CD8-positive, alpha-beta memory T cell (primary cell): ENCODE data around the gene TMEM134. TPM values are rescaled to one million over a fixed set of nuclear protein-coding genes. Genes with fewer than 3 reads are reported as not detected.
"Not testable (repeated sequence)": the region's sequence is repeated elsewhere in the genome, so short reads cannot be mapped to it uniquely, and the experiment has no call there.

Experiments
- CTCF ChIA-PET: fragments of 350-600 bp; sonication (Branson Sonifier 250); formaldehyde crosslinking; loops from one replicate; lab custom pipeline; 2021; ENCODE audit warnings: antibody characterized with exemption; lab: Charles Lee
- POLR2A ChIA-PET: fragments of 350-600 bp; sonication (Branson Sonifier 250); formaldehyde crosslinking; loops from one replicate; lab custom pipeline; 2021; ENCODE audit warnings: antibody characterized with exemption; lab: Charles Lee
- DNase-seq, 5 donors: peaks; one replicate each; pipeline versions ENCODE4 v3.0.0 to v3.0.0-alpha.2; 2020 to 2022; ENCODE audit warnings: mixed read lengths in 1 of 5
- H3K27ac ChIP-seq: one replicate; pipeline ENCODE4 v1.7.0; 2013; ENCODE audit warnings: low read depth, mild to moderate bottlenecking, low read length, moderate library complexity
- H3K27me3 ChIP-seq: 2 replicates; pipeline ENCODE4 v1.7.0; 2013; ENCODE audit warnings: low read length, mild to moderate bottlenecking; ENCODE audit not compliant: insufficient read depth, poor library complexity, severe bottlenecking
- H3K36me3 ChIP-seq: 2 replicates; pipeline ENCODE4 v1.7.0; 2013; ENCODE audit warnings: mild to moderate bottlenecking, low read length, moderate library complexity; ENCODE audit not compliant: insufficient read depth
- H3K4me1 ChIP-seq: 2 replicates; pipeline ENCODE4 v1.7.0; 2013; ENCODE audit warnings: mild to moderate bottlenecking, low read length, moderate library complexity; ENCODE audit not compliant: insufficient read depth
- H3K4me3 ChIP-seq: 2 replicates; pipeline ENCODE4 v1.7.0; 2013; ENCODE audit warnings: mild to moderate bottlenecking, low read length
- H3K9me3 ChIP-seq: 2 replicates; pipeline ENCODE4 v1.7.0; 2013; ENCODE audit warnings: mild to moderate bottlenecking, low read length
- H3K27ac Mint-ChIP-seq, 8 donors: one replicate each; pipeline ENCODE4 v1.8.0; 2020 to 2021; ENCODE audit warnings: mixed read lengths in 8 of 8, mild to moderate bottlenecking in 6 of 8, inconsistent platforms in 3 of 8, moderate library complexity in 3 of 8
- H3K27me3 Mint-ChIP-seq, 2 donors: one replicate each; pipeline ENCODE4 v1.8.0; 2020 to 2021; ENCODE audit warnings: mixed read lengths in 2 of 2, mild to moderate bottlenecking in 1 of 2, moderate library complexity in 1 of 2
- H3K36me3 Mint-ChIP-seq, 3 donors: one replicate each; pipeline ENCODE4 v1.8.0; 2020 to 2021; ENCODE audit warnings: mixed read lengths in 3 of 3, inconsistent platforms in 1 of 3, mild to moderate bottlenecking in 1 of 3
- H3K4me1 Mint-ChIP-seq, 3 donors: one replicate each; pipeline ENCODE4 v1.8.0; 2020 to 2021; ENCODE audit warnings: mixed read lengths in 3 of 3, inconsistent platforms in 1 of 3, mild to moderate bottlenecking in 1 of 3
- H3K4me3 Mint-ChIP-seq, 7 donors: one replicate each; pipeline ENCODE4 v1.8.0; 2020 to 2021; ENCODE audit warnings: mixed read lengths in 7 of 7, mild to moderate bottlenecking in 6 of 7, moderate library complexity in 4 of 7, inconsistent platforms in 2 of 7
- H3K9me3 Mint-ChIP-seq, 5 donors: one replicate each; pipeline ENCODE4 v1.8.0; 2020 to 2022; ENCODE audit warnings: mixed read lengths in 5 of 5, mild to moderate bottlenecking in 3 of 5, moderate library complexity in 2 of 5, inconsistent platforms in 1 of 5
- polyA plus RNA-seq: library from polyadenylated mRNA; unstranded; fragments of 300-500 nt; fragmentation: Illumina TruSeq; gene quantifications from one replicate; pipeline ENCODE4 v1.2.3, GENCODE V29; 2021
- total RNA-seq, 2 experiments: library from RNA; stranded (reverse); gene quantifications; one replicate each; pipeline ENCODE4 v1.2.3, GENCODE V29; 2021

Gene TMEM134
- total and polyA plus RNA-seq, 3 experiments from 2014 or later: 49.6 to 152 (median 57.9) TPM

GRCh38 chr11:67482275-67482826 lies 13.3 kb upstream of the TMEM134 start:
- Mint-ChIP-seq H3K4me3 (peak overlapping the region; percentile 87 to 99 (median 95)), H3K9me3 (no peaks in the 10 kb centered on the region), H3K36me3 (peaks cover 0 to 23% (median 0%) of the 10 kb centered on the region in 3 donors), H3K27ac (peak overlapping the region; percentile 90 to 100 (median 98)), H3K27me3 (no peaks in the 10 kb centered on the region), H3K4me1 (peaks cover 42 to 50% (median 49%) of the 10 kb centered on the region in 3 donors)
- Histone ChIP-seq H3K4me1 (peaks cover 44% of the 10 kb centered on the region), H3K4me3 (peak overlapping the region; percentile 96), H3K27ac (peak overlapping the region; percentile 80), H3K9me3 (no peaks in the 10 kb centered on the region), H3K27me3 (no peaks in the 10 kb centered on the region), H3K36me3 (peaks cover 4% of the 10 kb centered on the region)
- no peak for DNase-seq
- CTCF ChIA-PET: interaction anchor here (0.8 to 2.5 kb wide), 12 partner anchors 22 to 131 kb away, joined by 3 to 13 read pairs (median 4); partner anchors contain the start of genes CDK2AP2, PITPNM1, PPP1CA and PTPRCAP
- POLR2A ChIA-PET: interaction anchor here (0.6 to 4.1 kb wide), 15 partner anchors 9 to 1905 kb away, joined by 3 to 38 read pairs (median 5); partner anchors contain the start of genes PITPNM1, POLD4, PPP1CA and PTPRCAP

GRCh38 chr11:67477344-67478050 lies 8.4 kb upstream of the TMEM134 start:
- H3K4me1 Mint-ChIP-seq, CTCF ChIA-PET, H3K36me3 Mint-ChIP-seq, H3K4me1 ChIP-seq, H3K27me3 ChIP-seq, H3K4me3 ChIP-seq, H3K27ac Mint-ChIP-seq, H3K9me3 Mint-ChIP-seq, DNase-seq, H3K4me3 Mint-ChIP-seq, H3K27me3 Mint-ChIP-seq, H3K9me3 ChIP-seq, H3K36me3 ChIP-seq: not testable (repeated sequence)
- POLR2A ChIA-PET: interaction anchor here (0.6 kb wide), 2 partner anchors 13 to 333 kb away, joined by 3 to 7 read pairs; no protein-coding TSS in a partner anchor
- H3K27ac ChIP-seq: peak overlapping the region; percentile 16

GRCh38 chr11:67476692-67477091 lies 7.6 kb upstream of the TMEM134 start:
- H3K36me3 Mint-ChIP-seq, H3K4me3 ChIP-seq, H3K4me1 ChIP-seq, H3K4me1 Mint-ChIP-seq, H3K36me3 ChIP-seq, H3K9me3 ChIP-seq, DNase-seq, H3K27ac Mint-ChIP-seq, H3K27me3 Mint-ChIP-seq, H3K9me3 Mint-ChIP-seq, POLR2A ChIA-PET, H3K27me3 ChIP-seq: not testable (repeated sequence)
- peak overlapping the region; percentile 16 for H3K27ac ChIP-seq
- H3K4me3 Mint-ChIP-seq: peak overlapping the region in 1 of 7 donors; percentile 3
- CTCF ChIA-PET: interaction anchor here (0.8 to 2.0 kb wide), 4 partner anchors 29 to 120 kb away, joined by 3 to 6 read pairs (median 4); partner anchors contain the start of gene PPP1CA

- no peaks in the 10 kb centered on the region for H3K9me3 Mint-ChIP-seq
- H3K36me3 Mint-ChIP-seq: peaks cover 0 to 3% (median 0%) of the 10 kb centered on the region in 3 donors
- no peak overlapping the region for H3K4me3 ChIP-seq
- H3K4me3 Mint-ChIP-seq: no peak overlapping the region
- H3K27me3 Mint-ChIP-seq: no peaks in the 10 kb centered on the region
- H3K4me1 ChIP-seq: peaks cover 7% of the 10 kb centered on the region
- H3K36me3 ChIP-seq: no peaks in the 10 kb centered on the region
- ChIA-PET CTCF (interaction anchor here (1.0 kb wide), 1 partner anchor 36 kb away, joined by 3 read pairs; the partner anchor contains the start of gene PTPRCAP), POLR2A (interaction anchor here (2.1 kb wide), 1 partner anchor 10 kb away, joined by 5 read pairs; the partner anchor contains the start of gene AIP)
- H3K27ac Mint-ChIP-seq: no peak overlapping the region
- H3K4me1 Mint-ChIP-seq: peaks cover 0 to 12% (median 11%) of the 10 kb centered on the region in 3 donors
- no peaks in the 10 kb centered on the region for H3K9me3 ChIP-seq
- DNase-seq: no peak
- no peak overlapping the region for H3K27ac ChIP-seq
- no peaks in the 10 kb centered on the region for H3K27me3 ChIP-seq
Observed at GRCh38 chr11:67472882-67473281, 3.8 kb upstream of the TMEM134 start.

GRCh38 chr11:67470337-67471002 lies 1.4 kb upstream of the TMEM134 start:
- H3K4me1 Mint-ChIP-seq: peaks cover 7 to 29% (median 21%) of the 10 kb centered on the region in 3 donors
- CTCF ChIA-PET: interaction anchor here (0.8 to 4.8 kb wide), 6 partner anchors 22 to 88 kb away, joined by 3 to 38 read pairs (median 4); partner anchors contain the start of genes PPP1CA, PTPRCAP and TBC1D10C
- H3K27me3 Mint-ChIP-seq: no peaks in the 10 kb centered on the region
- Histone ChIP-seq H3K27ac (no peak overlapping the region), H3K9me3 (no peaks in the 10 kb centered on the region), H3K4me3 (no peak overlapping the region), H3K27me3 (no peaks in the 10 kb centered on the region), H3K36me3 (no peaks in the 10 kb centered on the region), H3K4me1 (peaks cover 23% of the 10 kb centered on the region)
- H3K27ac Mint-ChIP-seq: peak overlapping the region in 5 of 8 donors; percentile 11 to 87 (median 73)
- POLR2A ChIA-PET: interaction anchor here (1.1 to 3.9 kb wide), 3 partner anchors 13 to 69 kb away, joined by 5 to 22 read pairs (median 12); partner anchors contain the start of genes AIP and PPP1CA
- peak overlapping the region in 6 of 7 donors; percentile 74 to 92 (median 84) for H3K4me3 Mint-ChIP-seq
- H3K9me3 Mint-ChIP-seq: no peaks in the 10 kb centered on the region
- DNase-seq: no peak
- peaks cover 0 to 6% (median 0%) of the 10 kb centered on the region in 3 donors for H3K36me3 Mint-ChIP-seq

GRCh38 chr11:67469508-67469811 lies 409 bp upstream of the TMEM134 start:
- DNase-seq: no peak
- H3K36me3 Mint-ChIP-seq: peaks cover 0 to 11% (median 0%) of the 10 kb centered on the region in 3 donors
- CTCF ChIA-PET: interaction anchor here (0.7 to 4.8 kb wide), 12 partner anchors 15 to 87 kb away, joined by 3 to 38 read pairs (median 4); partner anchors contain the start of genes CABP4, PPP1CA, PTPRCAP and RPS6KB2
- Histone ChIP-seq H3K9me3 (no peaks in the 10 kb centered on the region), H3K4me1 (peaks cover 30% of the 10 kb centered on the region), H3K4me3 (peak overlapping the region; percentile 64), H3K36me3 (no peaks in the 10 kb centered on the region), H3K27me3 (no peaks in the 10 kb centered on the region), H3K27ac (peak overlapping the region; percentile 70)
- H3K9me3 Mint-ChIP-seq: no peaks in the 10 kb centered on the region
- peak overlapping the region; percentile 74 to 92 (median 88) for H3K4me3 Mint-ChIP-seq
- H3K4me1 Mint-ChIP-seq: peaks cover 11 to 39% (median 25%) of the 10 kb centered on the region in 3 donors
- H3K27me3 Mint-ChIP-seq: no peaks in the 10 kb centered on the region
- POLR2A ChIA-PET: interaction anchor here (1.0 to 3.9 kb wide), 10 partner anchors 14 to 230 kb away, joined by 3 to 38 read pairs (median 6); partner anchors contain the start of genes AIP, PPP1CA, PTPRCAP and RPS6KB2
- peak overlapping the region; percentile 63 to 92 (median 86) for H3K27ac Mint-ChIP-seq

- H3K9me3 Mint-ChIP-seq: no peaks in the 10 kb centered on the region
- H3K4me3 ChIP-seq: peak overlapping the region; percentile 74
- H3K36me3 ChIP-seq: no peaks in the 10 kb centered on the region
- no peaks in the 10 kb centered on the region for H3K27me3 ChIP-seq
- H3K27ac Mint-ChIP-seq: peak overlapping the region; percentile 64 to 94 (median 86)
- peak overlapping the region; percentile 59 for H3K27ac ChIP-seq
- peaks cover 39% of the 10 kb centered on the region for H3K4me1 ChIP-seq
- no peaks in the 10 kb centered on the region for H3K27me3 Mint-ChIP-seq
- DNase-seq: no peak
- peaks cover 0 to 11% (median 0%) of the 10 kb centered on the region in 3 donors for H3K36me3 Mint-ChIP-seq
- ChIA-PET POLR2A (interaction anchor here (0.5 to 3.9 kb wide), 17 partner anchors 15 to 229 kb away, joined by 3 to 38 read pairs (median 5); partner anchors contain the start of genes AIP, CLCF1, PPP1CA and PTPRCAP), CTCF (interaction anchor here (0.6 to 4.8 kb wide), 15 partner anchors 16 to 228 kb away, joined by 3 to 38 read pairs (median 4); partner anchors contain the start of genes GPR152, PITPNM1, PPP1CA and PTPRCAP)
- H3K4me3 Mint-ChIP-seq: peak overlapping the region; percentile 87 to 92 (median 88)
- no peaks in the 10 kb centered on the region for H3K9me3 ChIP-seq
- peaks cover 11 to 46% (median 30%) of the 10 kb centered on the region in 3 donors for H3K4me1 Mint-ChIP-seq
Observed at GRCh38 chr11:67468456-67468758, 644 bp downstream of the TMEM134 start.
